GM12878 (cell line): ENCODE measurements around the gene IL5. TPM values are rescaled to one million over a fixed set of nuclear protein-coding genes. Genes with fewer than 3 reads are reported as not detected.

ENCODE experiments used
- ATAC-seq: fragments of 200-7000 bp; cut with Tn5 transposase; 3 replicates; pipeline ENCODE4 v1.9.1; 2020; ENCODE audit warnings: mild to moderate bottlenecking, moderate library complexity
- BruUV-seq: library from RNA; stranded (reverse); fragments of 400-500 nt; replicated peaks from 2 replicates; lab custom pipeline; 2021; lab: Mats Ljungman, UMichigan
- CTCF ChIA-PET: fragments of 300-600 bp; sonication (Branson Sonifier 250); formaldehyde crosslinking; extraction: SDS; loops from one replicate; lab custom pipeline; 2021; ENCODE audit warnings: inconsistent platforms; lab: Yijun Ruan, JAX
- POLR2A ChIA-PET: fragments of 350-600 bp; formaldehyde crosslinking; extraction: SDS; loops from one replicate; lab custom pipeline; 2021; ENCODE audit warnings: inconsistent platforms; lab: Charles Lee
- RAD21 ChIA-PET: fragments of 300-600 bp; sonication (Branson Sonifier 250); formaldehyde crosslinking; loops from one replicate; lab custom pipeline; 2023; ENCODE audit warnings: antibody characterized with exemption; ENCODE audit not compliant: unreplicated experiment; lab: Charles Lee
- SMC1A ChIA-PET: fragments of 300-600 bp; sonication (Branson Sonifier 250); formaldehyde crosslinking; loops from one replicate; lab custom pipeline; 2023; ENCODE audit not compliant: unreplicated experiment, uncharacterized antibody; lab: Charles Lee
- DNase-seq: peaks from one replicate; pipeline ENCODE4 v3.0.0-alpha.2; 2011; ENCODE audit warnings: low read depth, low spot score
- FAIRE-seq: peaks from 3 replicates; lab custom pipeline; 2011; peaks lifted over from hg19 to GRCh38; lab: Jason Lieb, UNC
- H2AFZ ChIP-seq: 2 replicates; pipeline ENCODE4 v1.6.0; 2011; ENCODE audit warnings: low read depth, low read length, control low read depth; ENCODE audit not compliant: control insufficient read depth
- H3K27ac ChIP-seq: 2 replicates; pipeline ENCODE4 v1.5.1; 2011; ENCODE audit warnings: control low read depth; ENCODE audit not compliant: control insufficient read depth, insufficient read depth
- H3K27me3 ChIP-seq, 2 experiments: replicated peaks in 1 of 2; 2 replicates each; pipeline versions ENCODE4 v1.6.0 to v1.6.1; 2011; ENCODE audit warnings: low read length in 1 of 2; ENCODE audit not compliant: control insufficient read depth in 2 of 2, insufficient read depth in 2 of 2
- H3K36me3 ChIP-seq, 2 experiments: 2 replicates each; pipeline ENCODE4 v1.5.1; 2011; ENCODE audit warnings: low read length in 1 of 2; ENCODE audit not compliant: control insufficient read depth in 2 of 2, insufficient read depth in 2 of 2
- H3K4me1 ChIP-seq: 2 replicates; pipeline ENCODE4 v1.6.1; 2011; ENCODE audit warnings: mild to moderate bottlenecking, low read length, moderate library complexity, mixed read lengths; ENCODE audit not compliant: control insufficient read depth, insufficient read depth
- H3K4me2 ChIP-seq: 2 replicates; pipeline ENCODE4 v1.6.0; 2011; ENCODE audit warnings: control low read depth; ENCODE audit not compliant: control insufficient read depth, insufficient read depth
- H3K4me3 ChIP-seq: fragments of 200-600 bp; sonication (generic); 2 replicates; pipeline ENCODE4 v1.5.1; 2016
- H3K79me2 ChIP-seq: 2 replicates; pipeline ENCODE4 v1.6.0; 2011; ENCODE audit warnings: low read length; ENCODE audit not compliant: control insufficient read depth, insufficient read depth
- H3K9ac ChIP-seq: 2 replicates; pipeline ENCODE4 v1.8.0; 2011; ENCODE audit warnings: low read length, control low read depth, mixed read lengths; ENCODE audit not compliant: control insufficient read depth, insufficient read depth
- H3K9me3 ChIP-seq: replicated peaks from 3 replicates; pipeline ENCODE4 v1.5.1; 2011; ENCODE audit warnings: mild to moderate bottlenecking, low read length; ENCODE audit not compliant: control insufficient read depth, insufficient read depth
- H4K20me1 ChIP-seq: 2 replicates; pipeline ENCODE4 v1.6.0; 2011; ENCODE audit not compliant: control insufficient read depth, insufficient read depth
- ATF7 ChIP-seq: fragments of 450-650 bp; IDR thresholded peaks from 2 replicates; pipeline ENCODE4 v1.6.1; 2016; ENCODE audit warnings: low read depth, mild to moderate bottlenecking
- POLR2AphosphoS2 ChIP-seq: IDR thresholded peaks from 2 replicates; pipeline ENCODE4 v1.6.1; 2011; ENCODE audit warnings: low read depth, mild to moderate bottlenecking, low read length, improper control_type of control experiment, moderate library complexity
- YBX1 ChIP-seq: fragments of 450-650 bp; IDR thresholded peaks from 2 replicates; pipeline ENCODE4 v1.6.1; 2016; ENCODE audit warnings: antibody characterized with exemption
- WGBS: methylation state at CpG from one replicate; pipeline ENCODE4 v1.1.6; 2016; ENCODE audit warnings: low lambda C conversion rate; ENCODE audit not compliant: insufficient replicate concordance, insufficient coverage; ENCODE audit errors: missing lambda C conversion rate; 5-methylcytosine and 5-hydroxymethylcytosine counted together
- in situ Hi-C: fragments of 300-500 bp; cut with MboI; formaldehyde crosslinking; loops from 9 replicates; pipeline ENCODE4 v1.14.3; 2018; ENCODE audit warnings: mixed read lengths
- intact Hi-C: fragments of 100-400 bp; cut with micrococcal nuclease; formaldehyde crosslinking; loops from one replicate; pipeline ENCODE4 v1.14.2; 2022; ENCODE audit not compliant: unreplicated experiment
- polyA plus RNA-seq, 11 experiments: library from polyadenylated mRNA; depleted of rRNA in 4 of 11; unstranded in 6 of 11; stranded (reverse) in 5 of 11; fragments of >200 nt; fragmentation: Nextera tagmentation in 4 of 11; fragmentation: Illumina TruSeq in 1 of 11; extraction: Ambion mirVana in 4 of 11; extraction: Trizol in 1 of 11; gene quantifications; 1 replicate in 1 of 11; 2 replicates in 10 of 11; pipeline versions ENCODE4 v1.2.1 to v1.2.3, GENCODE V29; 2011 to 2016; ENCODE audit warnings: inconsistent platforms in 2 of 11, missing spikeins in 2 of 11, low read depth in 1 of 11
- total RNA-seq, 4 experiments: library from RNA; depleted of rRNA in 3 of 4; stranded (reverse); fragments of >200 nt in 3 of 4; fragmentation: Illumina TruSeq in 1 of 4; extraction: Trizol in 1 of 4; gene quantifications; 2 replicates each; pipeline versions ENCODE4 v1.2.1 to v1.2.3, GENCODE V29; 2013 to 2021

The IL5 gene
- total and polyA plus RNA-seq, 10 of the 15 experiments (the other 5 are each of a cell fraction or from before 2014, with no cell fraction given): not detected

DNA sequence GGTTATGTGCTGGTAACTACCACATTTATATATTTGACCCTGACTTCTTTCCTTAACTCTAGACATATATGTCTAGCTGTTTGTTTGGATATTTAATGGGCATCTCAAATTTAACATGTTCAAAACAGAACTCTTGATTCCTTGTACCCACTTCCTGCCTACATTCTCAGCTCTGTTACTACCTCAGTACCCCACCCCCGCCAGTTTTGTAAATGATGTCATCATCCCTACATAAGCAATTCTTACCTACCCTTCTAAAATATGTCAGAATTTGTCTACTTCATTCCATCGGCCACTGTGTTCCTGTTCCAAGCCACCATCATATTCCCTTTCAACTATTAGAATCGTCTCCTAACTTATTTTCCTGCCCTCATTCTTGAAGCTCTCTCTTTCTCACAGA lies 18.3 kb upstream of the IL5 start:
- Histone ChIP-seq H3K9me3 (peaks cover 17% of the 10 kb centered on the region), H3K4me3 (no peak overlapping the region)
- TF ChIP-seq POLR2AphosphoS2: no peak
- peak; percentile 70 for TF ChIP-seq ATF7
- TF ChIP-seq, all 136 proteins: peak for 1
- DNase-seq: no peak
- peaks cover 3 to 24% of the 10 kb centered on the region in 2 experiments for H3K36me3 ChIP-seq
- ChIA-PET POLR2A (no interaction called here), CTCF (interaction anchor here (1.1 to 2.2 kb wide), 3 partner anchors 30 to 258 kb away, joined by 3 to 7 read pairs (median 7); no protein-coding TSS in a partner anchor), SMC1A (interaction anchor here (0.6 to 1.7 kb wide), 7 partner anchors 9 to 259 kb away, joined by 3 to 5 read pairs (median 3); partner anchors contain the start of gene IL13), RAD21 (no interaction called here)
- no peak overlapping the region for H3K9ac ChIP-seq
- no peaks in the 10 kb centered on the region for H4K20me1 ChIP-seq
- no peak for FAIRE-seq
- H2AFZ ChIP-seq: no peak overlapping the region
- H3K4me2 ChIP-seq: no peak overlapping the region
- in situ Hi-C loops: no loop called here
- BruUV-seq: no TSS peak
- 98% methylated on average over 3 of the region's 3 CpGs for WGBS
- intact Hi-C loops: no loop called here
- H3K4me1 ChIP-seq: no peaks in the 10 kb centered on the region; the same call in 1 of the 2 replicates
- no peak overlapping the region for H3K27ac ChIP-seq
- peaks cover 56% of the 10 kb centered on the region for H3K79me2 ChIP-seq
- ATAC-seq: no peak
- no peaks in the 10 kb centered on the region for H3K27me3 ChIP-seq

DNA sequence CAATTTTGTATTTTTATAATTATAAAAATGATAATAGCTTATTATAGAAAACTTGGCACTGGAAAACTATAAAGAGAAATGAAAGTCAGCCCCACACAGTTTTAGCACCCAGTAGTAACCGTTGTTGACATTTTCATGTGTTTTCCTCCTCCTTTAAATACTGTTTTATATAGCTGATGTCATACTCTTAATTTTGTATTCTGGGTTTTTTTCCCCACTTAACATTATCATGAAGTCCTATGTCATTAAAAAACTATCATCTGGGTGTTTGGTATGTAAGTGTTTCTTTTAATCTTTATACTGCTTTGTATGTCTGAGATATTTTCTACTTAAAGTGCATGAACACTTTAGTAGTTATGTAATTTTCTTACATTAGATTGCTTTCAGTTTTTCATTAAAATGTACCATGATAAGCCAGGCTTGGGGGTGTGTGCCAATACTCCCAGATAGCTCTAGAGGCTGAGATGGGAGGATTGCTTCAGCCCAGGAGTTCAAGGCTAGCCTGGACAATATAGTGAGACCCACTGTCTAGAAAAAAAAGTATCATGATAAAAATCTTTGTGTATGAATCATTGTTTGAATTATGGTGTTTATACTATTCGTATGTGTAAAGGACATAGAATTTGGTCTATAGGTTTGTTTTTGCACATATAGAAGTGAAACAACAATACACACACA lies 16.2 kb upstream of the IL5 start:
- ChIA-PET SMC1A (interaction anchor here (1.1 to 1.2 kb wide), 2 partner anchors 53 to 102 kb away, joined by 3 to 4 read pairs; no protein-coding TSS in a partner anchor), CTCF (interaction anchor here (0.7 to 3.7 kb wide), 3 partner anchors 33 to 260 kb away, joined by 3 to 18 read pairs (median 5); no protein-coding TSS in a partner anchor), RAD21 (interaction anchor here (0.6 kb wide), 1 partner anchor 261 kb away, joined by 3 read pairs; no protein-coding TSS in a partner anchor), POLR2A (interaction anchor here (1.0 kb wide), 1 partner anchor 178 kb away, joined by 3 read pairs; the partner anchor contains the start of gene KIF3A)
- Histone ChIP-seq H3K36me3 (peaks cover 2 to 17% of the 10 kb centered on the region in 2 experiments), H3K9ac (no peak overlapping the region), H3K27ac (no peak overlapping the region), H2AFZ (no peak overlapping the region), H4K20me1 (no peaks in the 10 kb centered on the region), H3K9me3 (peaks cover 17% of the 10 kb centered on the region), H3K27me3 (no peaks in the 10 kb centered on the region)
- DNase-seq (no peak), ATAC-seq (no peak)
- intact Hi-C loops: no loop called here
- 50% methylated on average over 2 of the region's 2 CpGs for WGBS
- TF ChIP-seq YBX1: no peak
- TF ChIP-seq, all 136 proteins: peak for 0
- no peak for FAIRE-seq
- no TSS peak for BruUV-seq
- in situ Hi-C loops: no loop called here
- Histone ChIP-seq H3K79me2 (peaks cover 49% of the 10 kb centered on the region), H3K4me3 (no peak overlapping the region), H3K4me2 (no peak overlapping the region; the same call in 1 of the 2 replicates), H3K4me1 (no peaks in the 10 kb centered on the region; the same call in 1 of the 2 replicates)
